H1 (cell line): Measurements from ENCODE around the gene METRNL. TPM values are rescaled to one million over a fixed set of nuclear protein-coding genes. Genes with fewer than 3 reads are reported as not detected.

Source experiments
- CTCF ChIA-PET: fragments of 300-600 bp; sonication (Branson Sonifier 250); formaldehyde crosslinking; loops from one replicate; lab custom pipeline; 2021; ENCODE audit not compliant: partially characterized antibody; lab: Charles Lee
- POLR2A ChIA-PET: fragments of 300-600 bp; sonication (Branson Sonifier 250); formaldehyde crosslinking; loops from one replicate; lab custom pipeline; 2021; ENCODE audit warnings: inconsistent platforms; ENCODE audit not compliant: partially characterized antibody; lab: Charles Lee
- DNase-seq, 2 experiments: peaks; one replicate each; pipeline versions ENCODE4 v3.0.0 to v3.0.0-alpha.2; 2010 to 2022; ENCODE audit warnings: low spot score in 2 of 2, low read depth in 1 of 2, mixed read lengths in 1 of 2
- FAIRE-seq: peaks from 2 replicates; lab custom pipeline; 2011; peaks lifted over from hg19 to GRCh38; lab: Jason Lieb, UNC
- H2AFZ ChIP-seq: 2 replicates; pipeline ENCODE4 v1.8.1; 2012; ENCODE audit warnings: low read length, inconsistent platforms
- H2AK5ac ChIP-seq: 2 replicates; pipeline ENCODE4 v1.6.1; 2013; ENCODE audit warnings: low read depth, low read length
- H2BK120ac ChIP-seq: replicated peaks from 2 replicates; pipeline ENCODE3; 2013; ENCODE audit warnings: low read depth, low read length, inconsistent platforms
- H2BK12ac ChIP-seq: 2 replicates; pipeline ENCODE4 v1.6.1; 2013; ENCODE audit warnings: low read depth, low read length
- H2BK15ac ChIP-seq: 2 replicates; pipeline ENCODE4 v1.6.1; 2013; ENCODE audit warnings: low read length
- H2BK20ac ChIP-seq: 2 replicates; pipeline ENCODE4 v1.6.1; 2013; ENCODE audit warnings: low read length
- H2BK5ac ChIP-seq: 2 replicates; pipeline ENCODE4 v1.6.1; 2013; ENCODE audit warnings: low read depth, low read length
- H3K14ac ChIP-seq: 2 replicates; pipeline ENCODE4 v1.6.1; 2013; ENCODE audit warnings: inconsistent platforms; ENCODE audit not compliant: insufficient read length
- H3K18ac ChIP-seq: 2 replicates; pipeline ENCODE4 v1.6.1; 2013; ENCODE audit warnings: low read length; ENCODE audit errors: extremely low read depth
- H3K23ac ChIP-seq: 2 replicates; pipeline ENCODE4 v1.6.1; 2013; ENCODE audit warnings: inconsistent platforms; ENCODE audit not compliant: insufficient read length
- H3K23me2 ChIP-seq: 2 replicates; pipeline ENCODE4 v1.6.1; 2013; ENCODE audit warnings: low read depth, low read length
- H3K27ac ChIP-seq: 2 replicates; pipeline ENCODE4 v1.6.1; 2011; ENCODE audit warnings: low read depth, low read length, inconsistent platforms
- H3K27me3 ChIP-seq, 4 experiments: replicated peaks in 1 of 4; 1 replicate in 1 of 4; 2 replicates in 3 of 4; pipeline versions ENCODE4 v1.6.1 to v1.8.1; 2011 to 2013; ENCODE audit warnings: low read length in 3 of 4, mild to moderate bottlenecking in 3 of 4, inconsistent platforms in 2 of 4, mixed read lengths in 2 of 4, moderate library complexity in 1 of 4; ENCODE audit not compliant: control insufficient read depth in 3 of 4, insufficient read depth in 3 of 4; ENCODE audit errors: extremely low read depth in 1 of 4
- H3K36me3 ChIP-seq, 4 experiments: 2 replicates each; pipeline versions ENCODE4 v1.6.1 to v1.8.1; 2011 to 2013; ENCODE audit warnings: mild to moderate bottlenecking in 4 of 4, low read length in 3 of 4, moderate library complexity in 2 of 4, control low read depth in 1 of 4, inconsistent platforms in 1 of 4; ENCODE audit not compliant: insufficient read depth in 4 of 4, control insufficient read depth in 2 of 4
- H3K4ac ChIP-seq: replicated peaks from 2 replicates; pipeline ENCODE3; 2013; ENCODE audit warnings: low read length, low read depth, mixed read lengths, inconsistent platforms; ENCODE audit not compliant: insufficient read length
- H3K4me1 ChIP-seq, 4 experiments: replicated peaks in 1 of 4; 1 replicate in 1 of 4; 2 replicates in 3 of 4; pipeline versions ENCODE4 v1.6.1 to v1.8.1; 2011 to 2013; ENCODE audit warnings: low read length in 3 of 4, inconsistent platforms in 2 of 4, mixed read lengths in 1 of 4; ENCODE audit not compliant: insufficient read depth in 4 of 4, control insufficient read depth in 3 of 4
- H3K4me2 ChIP-seq, 2 experiments: 2 replicates each; pipeline versions ENCODE4 v1.6.1 to v1.8.1; 2011 to 2013; ENCODE audit warnings: low read depth in 2 of 2, low read length in 2 of 2, control low read depth in 1 of 2, inconsistent platforms in 1 of 2, mild to moderate bottlenecking in 1 of 2; ENCODE audit not compliant: insufficient read depth in 1 of 2
- H3K4me3 ChIP-seq, 4 experiments: fragments of 200-600, 300-600 bp in 1 of 4; sonication (generic), shearing (Covaris generic), sonication (Bioruptor Twin) in 1 of 4; 2 replicates each; pipeline versions ENCODE4 v1.5.1 to v1.8.1; 2011 to 2016; ENCODE audit warnings: low read length in 4 of 4, low read depth in 3 of 4, control low read depth in 2 of 4, inconsistent platforms in 2 of 4, mild to moderate bottlenecking in 2 of 4, mixed read lengths in 1 of 4, moderate library complexity in 1 of 4; ENCODE audit not compliant: insufficient read depth in 2 of 4; ENCODE audit errors: extremely low read depth in 1 of 4
- H3K56ac ChIP-seq: replicated peaks from 2 replicates; pipeline ENCODE3; 2013; ENCODE audit warnings: low read depth, mild to moderate bottlenecking, mixed read lengths, low read length, inconsistent platforms; ENCODE audit not compliant: insufficient read length
- H3K79me1 ChIP-seq: 2 replicates; pipeline ENCODE4 v1.6.1; 2013; ENCODE audit warnings: low read depth, low read length, control low read depth
- H3K79me2 ChIP-seq, 2 experiments: 2 replicates each; pipeline versions ENCODE4 v1.6.1 to v1.8.1; 2012 to 2013; ENCODE audit warnings: low read length in 2 of 2, mild to moderate bottlenecking in 2 of 2, inconsistent platforms in 1 of 2; ENCODE audit not compliant: insufficient read depth in 2 of 2, control insufficient read depth in 1 of 2
- H3K9ac ChIP-seq, 4 experiments: replicated peaks in 1 of 4; 1 replicate in 1 of 4; 2 replicates in 3 of 4; pipeline versions ENCODE4 v1.6.1 to v1.8.1; 2011 to 2013; ENCODE audit warnings: low read depth in 3 of 4, low read length in 3 of 4, control low read depth in 2 of 4, mild to moderate bottlenecking in 2 of 4, moderate library complexity in 2 of 4, inconsistent platforms in 1 of 4; ENCODE audit errors: extremely low read depth in 1 of 4
- H3K9me3 ChIP-seq, 2 experiments: 2 replicates each; pipeline versions ENCODE4 v1.6.1 to v1.8.1; 2012 to 2013; ENCODE audit warnings: mild to moderate bottlenecking in 2 of 2, moderate library complexity in 2 of 2, control low read depth in 1 of 2, inconsistent platforms in 1 of 2, low read depth in 1 of 2, low read length in 1 of 2, mixed read lengths in 1 of 2; ENCODE audit not compliant: insufficient read depth in 2 of 2
- H4K20me1 ChIP-seq, 2 experiments: replicated peaks in 1 of 2; 2 replicates each; pipeline versions ENCODE3 to v1.8.1; 2011 to 2013; ENCODE audit warnings: inconsistent platforms in 2 of 2, low read length in 2 of 2, mild to moderate bottlenecking in 1 of 2; ENCODE audit not compliant: insufficient read depth in 2 of 2, control insufficient read depth in 1 of 2
- H4K5ac ChIP-seq: 2 replicates; pipeline ENCODE4 v1.6.1; 2013; ENCODE audit warnings: low read length, low read depth, mixed read lengths, inconsistent platforms; ENCODE audit not compliant: insufficient read length
- H4K8ac ChIP-seq: 2 replicates; pipeline ENCODE4 v1.8.0; 2013; ENCODE audit warnings: mild to moderate bottlenecking, moderate library complexity, low read length, inconsistent platforms; ENCODE audit not compliant: insufficient read depth; ENCODE audit errors: extremely low read depth
- H4K91ac ChIP-seq: replicated peaks from 2 replicates; pipeline ENCODE3; 2013; ENCODE audit warnings: low read length, mixed read lengths, inconsistent platforms; ENCODE audit not compliant: insufficient read length
- KDM5A ChIP-seq: fragments of 200-600 bp; IDR thresholded peaks from 2 replicates; pipeline ENCODE4 v1.7.1; 2012; ENCODE audit warnings: mild to moderate bottlenecking, low read length, inconsistent platforms, mixed read lengths
- RNF2 ChIP-seq: fragments of 200-900, 300-1000 bp; sonication (generic); IDR thresholded peaks from 2 replicates; pipeline ENCODE4 v1.7.1; 2016; ENCODE audit warnings: borderline replicate concordance, low read depth, mild to moderate bottlenecking, antibody characterized with exemption, low read length; ENCODE audit not compliant: poor library complexity, severe bottlenecking; ENCODE audit errors: missing control alignments
- YY1 ChIP-seq: IDR thresholded peaks from 2 replicates; pipeline ENCODE4 v1.6.1; 2011; ENCODE audit warnings: low read depth, mild to moderate bottlenecking, low read length
- WGBS, 2 experiments: shearing (Covaris generic) in 1 of 2; methylation state at CpG; one replicate each; pipeline versions ENCODE4 v1.1.6 to v1.1.7; 2013 to 2015; ENCODE audit warnings: low lambda C conversion rate in 2 of 2, mixed read lengths in 2 of 2, inconsistent platforms in 1 of 2, low coverage in 1 of 2, missing lambda C conversion rate in 1 of 2; ENCODE audit not compliant: insufficient replicate concordance in 2 of 2, insufficient coverage in 1 of 2, insufficient read length in 1 of 2; ENCODE audit errors: extremely low coverage in 1 of 2, missing lambda C conversion rate in 1 of 2; 5-methylcytosine and 5-hydroxymethylcytosine counted together
- polyA plus RNA-seq, 7 experiments: library from polyadenylated mRNA; depleted of rRNA in 3 of 7; stranded (reverse) in 5 of 7; unstranded in 2 of 7; fragments of >200 nt in 5 of 7; fragments of 200-250 nt in 2 of 7; gene quantifications; 1 replicate in 5 of 7; 2 replicates in 1 of 7; 4 replicates in 1 of 7; pipeline versions ENCODE4 v1.2.1 to v1.2.3, GENCODE V29; 2011 to 2013; ENCODE audit warnings: missing spikeins in 2 of 7, mixed read lengths in 2 of 7
- total RNA-seq: library from RNA; stranded (reverse); fragmentation: NEBNext Ultra II Directional; extraction: Animal tissue kit (Norgen Biotek cat#: 25700); gene quantifications from 2 replicates; pipeline ENCODE4 v1.2.1, GENCODE V29; 2021

The METRNL gene
- total and polyA plus RNA-seq, 2 of the 8 experiments (the other 6 are each of a cell fraction or from before 2014, with no cell fraction given) = 13.9 to 14.2 TPM

DNA sequence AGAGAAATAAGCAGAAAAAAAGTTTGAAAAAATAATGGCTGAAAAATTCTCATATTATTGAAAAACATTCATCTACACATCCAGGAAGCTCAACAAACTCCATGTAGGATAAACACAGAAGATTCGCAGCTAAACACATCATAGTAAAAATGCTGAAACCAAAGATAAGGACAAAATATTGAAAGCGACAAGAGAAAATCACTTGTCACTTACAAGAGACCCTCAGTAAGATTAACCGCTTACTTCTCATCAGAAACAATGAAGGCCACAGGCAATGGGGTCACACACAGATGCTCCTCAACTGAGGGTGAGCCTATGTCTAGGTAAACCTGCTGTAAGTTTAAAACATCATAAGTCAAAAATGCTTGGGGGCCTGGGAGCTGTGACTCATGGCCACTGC is 38.1 kb upstream of the METRNL start:
- H3K23ac ChIP-seq = no peak overlapping the region
- no peak for TF ChIP-seq KDM5A
- TF ChIP-seq RNF2 = no peak
- TF ChIP-seq YY1 = no peak
- FAIRE-seq = no peak
- WGBS, 2 experiments = 89% methylated on average over 3 of the region's 3 CpGs; no CpG with 5 or more reads in 1 of the 2 experiments
- no peak overlapping the region for H2AK5ac ChIP-seq
- no peaks in the 10 kb centered on the region for H4K20me1 ChIP-seq
- H2AFZ ChIP-seq = no peak overlapping the region
- H2BK12ac ChIP-seq = no peak overlapping the region
- H3K4me3 ChIP-seq = no peak overlapping the region
- no peak overlapping the region for H3K14ac ChIP-seq
- no peaks in the 10 kb centered on the region for H3K79me1 ChIP-seq
- no peak overlapping the region for H2BK15ac ChIP-seq
- no peak overlapping the region for H3K9ac ChIP-seq
- no peak overlapping the region for H3K56ac ChIP-seq
- H2BK120ac ChIP-seq = no peak overlapping the region
- H3K4me1 ChIP-seq = no peaks in the 10 kb centered on the region
- no peak overlapping the region for H2BK5ac ChIP-seq
- H3K79me2 ChIP-seq = no peaks in the 10 kb centered on the region
- H3K36me3 ChIP-seq = peaks cover 0 to 9% (median 2%) of the 10 kb centered on the region in 4 experiments; a peak in 5 of 8 replicates
- H4K91ac ChIP-seq = no peak overlapping the region
- no peak for DNase-seq
- ChIA-PET CTCF (interaction anchor here (0.6 kb wide), 1 partner anchor 127 kb away, joined by 3 read pairs; no protein-coding TSS in a partner anchor), POLR2A (interaction anchor here (1.1 kb wide), 1 partner anchor 9 kb away, joined by 3 read pairs; no protein-coding TSS in a partner anchor)
- no peak overlapping the region for H3K4ac ChIP-seq
- H3K27me3 ChIP-seq = no peaks in the 10 kb centered on the region
- no peak overlapping the region for H3K27ac ChIP-seq
- no peak overlapping the region for H2BK20ac ChIP-seq
- no peak overlapping the region for H4K5ac ChIP-seq
- H3K18ac ChIP-seq = no peak overlapping the region
- H3K9me3 ChIP-seq = peaks cover 20 to 22% of the 10 kb centered on the region in 2 experiments
- H3K4me2 ChIP-seq = no peak overlapping the region
- no peaks in the 10 kb centered on the region for H3K23me2 ChIP-seq
- no peak overlapping the region for H4K8ac ChIP-seq
